Fibroblast of skin of right biceps (primary cell): ENCODE results near the gene EFNB2.

Experiments used
- DNase-seq: peaks from one replicate; pipeline ENCODE4 v3.0.0-alpha.2; 2013

The EFNB2 gene

DNA sequence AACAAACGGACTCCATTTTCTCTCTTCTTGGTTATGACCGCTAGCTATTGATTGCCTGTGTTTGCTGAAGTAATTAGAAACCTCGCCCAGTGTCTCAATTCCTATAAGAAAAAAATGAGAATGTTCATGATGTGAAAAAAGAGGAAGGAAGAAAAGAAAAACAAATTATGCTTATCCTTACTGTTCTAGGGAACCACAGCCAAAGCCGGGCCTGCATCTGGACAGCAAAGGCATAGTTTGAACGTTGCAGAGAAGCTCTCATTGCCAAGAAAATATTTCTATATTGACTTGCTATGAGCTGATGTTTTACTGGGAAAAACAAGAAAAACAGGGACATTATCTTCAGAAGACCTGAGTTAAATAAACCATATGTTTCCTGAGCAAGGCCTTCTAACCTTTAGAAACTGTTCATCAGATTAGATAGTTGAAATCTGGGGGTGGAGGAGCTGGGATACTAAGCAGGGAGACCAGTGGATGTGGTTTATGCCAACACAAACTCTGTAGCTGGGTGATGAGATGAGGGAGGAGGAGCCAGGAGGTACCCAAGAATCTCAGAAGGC, 55.0 kb downstream of the EFNB2 start:
- DNase-seq, result no peak

DNA sequence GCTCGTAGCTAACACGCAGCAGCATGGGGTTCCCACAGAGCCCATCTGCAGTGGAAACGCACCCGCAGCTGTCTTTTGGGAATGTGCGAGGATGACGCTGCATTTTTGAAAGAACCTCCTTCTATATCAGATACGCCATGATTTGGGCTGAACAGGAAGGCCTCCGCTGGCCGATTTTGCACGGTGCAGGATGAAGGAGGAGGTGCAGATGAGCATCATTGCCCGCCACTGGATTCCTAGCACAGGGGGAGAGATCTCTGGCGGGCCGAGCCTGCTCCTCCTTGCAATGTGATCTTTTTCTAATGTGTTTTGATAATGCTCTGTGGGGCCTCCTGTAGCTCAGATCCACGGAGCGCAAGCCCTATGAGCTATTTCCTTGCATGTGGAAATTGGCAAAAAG, 55.5 kb downstream of the EFNB2 start:
- DNase-seq, result no peak

DNA sequence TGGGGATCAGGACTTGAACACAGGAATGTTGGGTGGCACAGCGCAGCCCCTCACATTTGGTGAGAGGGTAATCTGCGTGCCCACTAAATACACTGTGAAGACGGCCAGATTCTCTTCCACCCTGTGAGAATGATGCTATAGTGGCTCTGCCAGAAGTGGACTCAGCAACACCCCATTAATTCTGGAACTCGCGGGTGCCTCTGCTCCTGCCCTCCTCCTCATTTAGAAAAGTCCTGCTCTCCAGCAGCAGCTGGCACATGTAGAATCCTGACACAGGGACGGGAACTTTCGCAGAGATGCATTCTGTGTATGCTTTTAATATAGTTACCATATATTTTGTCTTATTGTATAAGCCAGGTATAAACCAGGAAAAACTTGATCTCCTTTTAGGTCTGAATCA, 57.3 kb downstream of the EFNB2 start:
- DNase-seq, result no peak

DNA sequence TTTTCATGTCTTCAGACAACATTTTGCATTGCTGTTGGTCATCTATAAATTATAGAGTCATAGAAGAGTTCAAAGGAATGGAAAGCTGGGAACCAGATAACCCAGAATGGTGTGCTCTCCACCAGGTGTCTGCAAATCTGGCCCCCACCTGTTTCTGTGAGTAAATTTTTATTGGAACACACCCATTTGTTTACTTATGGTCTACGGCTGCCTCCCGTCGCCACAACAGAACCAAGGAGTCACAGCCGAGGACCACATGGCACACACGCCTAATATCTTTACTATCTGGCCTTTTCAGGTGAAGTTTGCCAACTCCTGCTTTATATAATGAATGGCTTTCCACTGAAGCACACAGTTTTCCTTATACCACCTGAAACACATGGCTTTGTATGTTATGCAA, 58.2 kb downstream of the EFNB2 start:
- no peak for DNase-seq

DNA sequence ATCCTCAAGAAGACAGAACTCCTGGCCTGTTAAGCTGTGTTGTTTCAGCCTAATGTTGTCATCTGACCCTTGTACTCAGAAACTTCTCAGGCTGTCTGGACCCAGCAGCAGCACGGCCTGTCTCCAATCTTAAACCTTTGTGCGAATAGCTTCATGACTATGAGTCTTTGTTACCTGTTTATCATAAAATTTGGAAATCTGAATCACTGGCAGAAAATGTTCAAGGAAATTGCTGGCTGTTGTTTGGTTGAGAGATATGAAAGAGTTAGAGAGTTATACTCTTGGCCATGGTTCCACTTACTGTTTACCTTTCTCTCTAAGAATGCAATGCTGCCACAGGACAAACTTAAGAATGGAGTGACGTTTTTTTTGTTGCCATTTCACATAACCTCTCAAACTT, 59.6 kb downstream of the EFNB2 start:
- no peak for DNase-seq

DNA sequence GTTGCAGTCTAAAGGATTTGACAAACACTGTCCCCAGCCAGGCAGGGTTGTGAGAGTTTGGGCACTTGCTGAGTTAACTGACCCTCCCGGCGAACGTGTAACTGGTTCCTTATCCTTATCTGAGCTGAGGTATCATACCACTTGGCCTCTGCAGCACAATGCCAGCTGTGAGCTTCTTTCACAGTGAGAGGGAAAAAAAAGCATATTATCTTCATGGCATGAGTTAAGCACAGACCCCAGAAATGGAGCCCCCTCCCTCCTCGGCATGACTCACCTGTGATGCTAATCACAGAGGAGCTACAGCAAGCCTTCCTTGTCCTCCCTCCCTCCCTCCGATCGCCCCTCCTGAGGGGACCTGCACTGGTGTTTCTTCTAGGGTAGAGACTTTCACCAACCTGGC, 60.5 kb downstream of the EFNB2 start:
- DNase-seq, result no peak

DNA sequence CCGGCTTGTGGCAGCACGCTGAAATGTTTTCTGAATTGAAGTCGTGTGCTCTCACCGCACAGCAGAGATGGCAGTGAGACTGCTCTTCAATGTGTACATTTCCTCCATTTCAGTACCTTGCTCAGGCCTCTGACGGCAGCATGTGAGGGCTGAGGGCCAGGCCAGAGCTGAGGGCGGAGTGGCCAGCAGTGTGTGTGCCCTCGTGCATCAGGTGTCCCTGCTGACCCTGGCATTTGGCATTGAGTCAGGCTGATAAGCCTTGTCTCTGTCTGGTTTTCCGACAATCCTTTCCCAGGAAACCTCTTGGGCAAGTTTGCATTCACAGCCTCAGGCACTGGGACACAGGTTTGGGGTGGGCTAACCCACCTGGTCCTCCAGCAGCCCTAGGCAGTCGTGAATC, 62.3 kb downstream of the EFNB2 start:
- no peak for DNase-seq

DNA sequence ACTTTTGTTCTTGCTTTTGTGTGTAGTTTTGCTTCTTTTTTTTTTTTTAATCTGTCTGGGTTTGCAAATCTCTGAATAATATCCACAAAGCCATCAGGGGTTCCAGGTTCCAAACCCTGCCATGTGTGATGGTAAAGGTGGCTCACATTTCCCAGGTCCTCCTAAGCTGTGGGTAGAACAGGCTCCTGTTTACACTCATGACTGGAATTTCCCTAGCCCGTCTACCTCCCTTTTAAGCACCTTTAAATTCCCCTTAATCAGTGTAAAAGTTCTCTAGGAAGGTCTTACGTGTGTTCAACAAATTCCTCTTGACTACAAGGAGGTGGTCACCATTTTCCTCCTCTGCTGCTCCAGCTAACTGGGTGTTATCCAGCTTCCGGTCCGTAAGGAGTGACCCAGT, 62.8 kb downstream of the EFNB2 start:
- no peak for DNase-seq

DNA sequence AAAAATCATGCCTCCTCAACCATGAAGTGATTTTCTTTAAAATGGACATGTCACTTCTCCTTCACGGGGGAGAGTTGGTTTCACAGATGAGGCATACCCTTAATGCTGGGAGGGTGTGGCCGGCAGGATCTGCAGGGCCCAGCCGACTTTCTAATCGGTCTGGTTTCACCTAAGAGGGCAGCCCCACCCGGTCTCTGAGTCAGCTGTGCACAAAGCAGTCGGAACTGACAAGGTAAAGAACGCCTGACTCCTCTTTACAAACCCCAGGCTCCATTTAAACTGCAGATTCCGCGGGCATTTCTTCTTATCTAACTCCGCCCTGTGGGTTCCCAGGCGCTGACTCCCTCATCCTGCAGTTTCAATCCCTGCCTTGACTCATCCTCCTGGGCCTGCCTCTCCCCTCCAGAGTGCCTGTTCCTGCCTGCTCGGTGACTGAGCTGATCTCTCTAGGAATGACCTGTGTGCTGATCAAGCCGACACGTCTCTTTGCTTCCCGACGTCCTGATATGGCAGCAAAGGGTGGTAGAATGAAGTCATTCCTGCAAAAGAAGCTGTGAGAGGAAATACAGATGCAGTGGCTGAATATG, 63.4 kb downstream of the EFNB2 start:
- peak; percentile 93 for DNase-seq

DNA sequence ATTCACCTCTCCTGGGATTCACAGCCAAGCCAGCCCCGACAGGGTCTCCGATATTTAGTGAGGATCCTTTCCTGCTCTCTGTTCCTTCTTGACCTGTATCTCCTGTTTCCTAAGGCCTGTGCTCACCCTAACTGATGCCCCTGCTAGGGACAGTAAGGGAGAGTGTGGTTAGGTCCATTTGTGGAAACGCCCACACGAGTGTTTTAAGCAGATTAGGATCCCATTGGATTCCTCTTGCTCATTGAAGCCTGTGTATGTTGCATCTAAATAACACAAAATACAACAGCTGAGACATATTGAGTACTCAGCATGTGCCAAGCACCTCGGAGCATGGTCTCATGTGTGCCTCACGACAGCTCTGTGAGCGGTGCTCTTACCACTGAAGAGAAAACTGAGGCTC, 64.9 kb downstream of the EFNB2 start:
- DNase-seq, result no peak

DNA sequence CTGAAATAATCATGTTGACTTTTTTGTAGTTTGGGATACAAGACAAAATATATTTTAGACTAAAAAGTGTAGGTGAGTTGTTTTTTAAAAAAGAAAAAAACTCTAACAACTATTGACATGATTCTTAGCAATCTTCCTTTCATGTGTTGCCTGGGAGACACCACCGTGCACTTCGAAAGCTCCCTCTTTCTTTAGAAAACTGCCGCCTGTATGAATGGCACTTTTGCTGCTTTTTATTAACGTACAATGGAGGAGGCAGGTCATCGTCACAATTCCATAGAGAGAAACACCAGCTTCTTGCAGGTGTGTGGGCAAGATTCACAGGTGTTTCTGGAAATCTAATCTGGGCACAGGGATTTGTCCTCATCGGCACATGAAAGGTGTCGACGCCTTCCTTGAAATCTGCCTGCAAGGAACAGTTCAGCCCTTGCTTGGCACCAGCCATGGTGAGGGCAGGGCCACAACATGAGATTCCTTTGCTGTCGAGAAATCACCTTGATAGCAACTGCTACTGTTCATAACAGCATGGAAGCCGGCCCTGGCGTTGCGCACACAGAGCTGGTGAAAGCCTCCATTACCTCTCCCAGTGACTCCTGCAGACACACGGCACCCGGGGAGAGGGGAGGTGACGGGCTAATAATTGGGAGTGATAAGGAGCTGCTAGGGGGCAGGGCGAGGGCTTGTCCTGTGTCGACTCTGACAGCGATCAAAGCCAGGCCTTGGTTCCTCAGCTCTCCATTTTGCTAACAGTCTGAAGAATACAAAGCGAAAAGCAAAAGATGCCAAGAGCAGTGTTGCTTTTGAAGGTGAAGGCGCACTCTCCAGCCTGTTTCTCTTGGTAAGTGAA, 66.5 kb downstream of the EFNB2 start:
- no peak for DNase-seq

DNA sequence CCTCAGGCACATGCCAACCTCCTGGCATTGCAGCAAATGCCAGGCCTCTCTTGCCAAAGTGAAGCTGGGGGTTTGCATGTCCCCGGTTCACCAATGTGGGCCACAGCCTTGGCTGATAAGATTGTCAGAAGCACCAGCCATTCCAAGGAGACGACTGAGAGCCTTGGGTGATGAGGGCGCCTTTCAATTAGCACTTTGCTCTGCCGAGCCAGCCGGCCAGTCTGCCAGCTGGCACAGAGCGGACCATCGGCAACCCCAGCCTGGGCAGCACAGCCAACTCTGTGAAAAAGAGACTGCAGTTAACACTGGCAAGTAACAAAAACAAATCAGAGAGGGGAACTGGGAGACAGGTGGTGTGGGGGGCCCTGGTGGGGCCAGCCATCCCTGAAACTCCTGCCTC, 67.3 kb downstream of the EFNB2 start:
- no peak for DNase-seq

DNA sequence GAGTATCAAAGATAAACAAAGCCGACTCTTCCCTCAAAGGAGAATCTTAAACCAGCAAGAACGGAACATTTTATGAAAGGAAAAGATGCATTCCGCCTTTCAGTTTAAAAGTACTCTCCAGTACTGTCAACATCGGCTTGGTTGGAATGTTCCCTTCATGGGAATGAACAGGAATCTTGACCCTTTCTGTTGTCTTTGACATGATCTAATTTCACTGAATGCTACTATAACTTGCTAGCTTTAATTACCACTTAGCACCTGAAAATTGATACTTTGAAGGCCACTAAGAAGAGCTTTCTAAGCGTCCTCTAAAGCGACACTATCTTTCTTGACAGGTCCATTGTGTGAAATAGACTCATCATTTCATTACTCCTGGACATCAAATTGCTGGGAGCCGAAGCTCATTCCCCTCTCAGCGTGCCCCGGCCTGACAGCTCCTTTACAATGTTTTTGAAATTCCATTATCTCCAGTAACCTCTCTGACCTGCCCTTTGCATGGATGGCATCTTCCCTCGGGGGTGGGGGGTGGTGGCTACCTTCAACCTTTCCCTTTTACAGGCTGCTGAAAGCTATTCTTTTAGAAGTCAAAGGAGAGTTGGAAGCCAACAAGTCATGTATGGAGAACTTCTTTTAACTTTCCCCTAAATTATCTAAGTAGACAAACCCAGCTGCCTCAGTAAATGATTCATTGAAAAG, 67.9 kb downstream of the EFNB2 start:
- no peak for DNase-seq

DNA sequence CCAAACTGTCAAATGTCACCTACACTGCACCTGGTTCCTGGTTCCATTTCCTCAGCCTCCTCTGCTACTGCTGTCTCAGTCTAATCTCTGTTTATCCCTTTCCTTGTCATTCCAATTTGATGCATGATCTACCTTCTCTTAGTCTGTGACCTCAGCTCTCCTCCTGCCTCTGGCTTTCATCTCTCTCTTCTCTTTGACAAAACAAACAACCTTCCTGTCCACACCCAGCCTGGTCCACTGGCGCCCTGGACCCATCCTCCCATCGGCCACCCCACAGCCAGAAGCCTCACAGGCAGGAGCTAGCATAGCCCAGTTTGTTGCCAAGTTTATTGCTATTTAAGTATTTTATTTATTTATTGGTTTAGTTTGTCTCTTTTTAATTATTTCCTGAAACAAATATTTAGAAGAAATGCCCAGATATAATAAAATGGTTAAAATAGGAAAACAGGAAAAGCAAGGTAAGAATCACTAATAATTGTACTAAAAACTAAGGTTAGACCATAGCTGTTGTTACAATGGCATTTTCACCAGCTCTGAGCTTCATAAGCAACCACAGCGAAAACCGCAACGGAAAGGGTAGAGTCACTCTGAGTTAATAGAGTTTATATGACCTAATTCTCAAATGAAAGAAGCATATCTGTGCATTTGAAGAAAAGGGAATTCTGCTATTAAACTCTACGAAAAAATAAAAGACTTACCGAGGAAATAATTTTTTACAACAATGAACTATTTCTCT, 68.6 kb downstream of the EFNB2 start:
- no peak for DNase-seq

DNA sequence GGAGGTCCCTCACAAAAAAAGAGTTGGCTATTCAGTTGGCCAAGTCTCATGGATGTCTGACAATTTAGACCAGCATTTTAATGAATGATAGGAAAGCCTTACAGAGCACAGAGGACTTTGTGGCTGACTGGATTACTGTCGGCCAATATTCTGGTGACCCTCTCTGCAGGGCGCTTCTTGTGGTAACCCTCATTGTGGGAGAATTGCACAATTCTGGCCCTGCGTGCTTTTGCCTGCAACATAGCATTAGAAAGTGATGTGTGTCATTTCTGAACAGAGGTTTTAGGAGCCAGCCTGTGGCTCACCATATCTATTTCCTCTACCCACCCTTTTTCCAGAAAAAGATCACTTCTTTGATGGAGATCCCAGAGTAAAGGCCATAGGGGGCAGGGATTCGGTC, 71.4 kb downstream of the EFNB2 start:
- no peak for DNase-seq

DNA sequence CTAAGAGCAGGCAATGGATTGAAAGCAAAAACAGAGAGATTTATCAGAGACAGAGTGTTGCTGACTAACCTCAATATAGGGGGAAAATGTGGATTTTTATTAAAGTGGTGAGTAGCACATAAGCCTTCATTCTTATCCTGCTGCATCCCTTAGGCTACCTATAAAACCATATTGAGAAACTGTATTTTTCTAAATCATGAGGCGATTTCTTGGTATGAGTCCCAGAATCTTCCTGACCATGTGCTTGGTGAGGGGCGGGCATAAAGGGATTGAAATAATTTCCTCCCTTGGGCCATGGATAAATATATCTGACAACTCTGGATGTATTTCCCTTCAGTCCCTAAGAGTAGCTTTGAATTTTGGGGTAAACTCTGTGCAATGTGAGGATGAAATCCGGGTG, 72.8 kb downstream of the EFNB2 start:
- no peak for DNase-seq

DNA sequence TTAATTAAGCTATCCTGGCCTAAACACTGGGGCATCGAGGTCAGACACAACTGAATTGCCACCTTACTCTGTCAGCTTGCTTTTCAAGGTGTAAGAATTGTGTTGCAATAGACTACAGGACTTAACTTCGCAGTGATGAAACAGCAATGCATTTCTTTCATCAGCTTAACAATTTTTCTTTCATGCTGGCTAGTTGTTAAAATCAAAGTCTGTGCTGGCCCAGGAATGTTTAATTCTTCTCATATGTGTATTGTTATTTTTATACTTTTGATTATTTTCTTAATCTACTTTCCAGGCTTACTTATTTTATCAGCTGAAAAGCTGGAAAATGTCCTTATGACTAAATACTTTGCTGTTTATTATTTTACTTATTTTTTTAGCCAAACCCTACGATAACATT, 79.7 kb downstream of the EFNB2 start:
- peak; percentile 14 for DNase-seq

DNA sequence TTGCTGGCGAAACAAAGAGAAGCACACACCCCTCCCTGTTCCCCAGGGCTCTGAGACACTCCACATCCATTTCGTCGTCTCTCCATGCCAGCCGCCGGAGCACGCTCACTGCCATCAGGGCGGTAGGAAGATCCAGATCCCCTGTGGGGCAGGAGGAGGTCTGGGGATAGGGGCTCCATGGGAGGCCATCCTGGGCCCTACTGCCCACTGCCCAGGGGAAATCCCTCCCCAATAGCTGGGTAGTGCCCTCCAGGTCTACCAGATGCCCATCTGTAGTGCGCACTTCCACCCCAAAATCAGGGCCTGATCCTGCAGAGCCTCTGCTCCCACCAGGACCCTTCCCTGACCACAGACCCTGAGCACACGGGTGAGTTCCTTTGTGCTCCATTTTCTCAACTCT, 80.3 kb downstream of the EFNB2 start:
- no peak for DNase-seq

DNA sequence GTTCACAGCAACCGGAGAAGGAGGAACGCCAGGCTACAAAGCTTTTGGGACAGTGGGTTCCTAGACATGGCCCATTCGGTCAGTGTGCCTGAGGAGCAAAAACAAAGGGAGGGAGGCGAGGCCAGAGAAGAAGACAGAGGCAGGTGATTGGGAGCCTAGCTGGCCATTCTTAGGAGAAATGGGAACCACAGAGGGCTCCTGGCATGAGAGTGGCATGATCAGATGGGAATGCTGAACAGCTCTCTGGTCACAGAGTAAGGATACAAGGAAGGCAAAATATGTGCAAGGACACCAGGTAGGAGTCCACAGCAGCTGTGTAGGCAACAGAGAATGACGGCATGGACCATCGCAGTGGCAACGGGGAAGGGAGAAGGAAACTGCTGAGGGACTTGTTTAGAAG, 82.4 kb downstream of the EFNB2 start:
- no peak for DNase-seq

DNA sequence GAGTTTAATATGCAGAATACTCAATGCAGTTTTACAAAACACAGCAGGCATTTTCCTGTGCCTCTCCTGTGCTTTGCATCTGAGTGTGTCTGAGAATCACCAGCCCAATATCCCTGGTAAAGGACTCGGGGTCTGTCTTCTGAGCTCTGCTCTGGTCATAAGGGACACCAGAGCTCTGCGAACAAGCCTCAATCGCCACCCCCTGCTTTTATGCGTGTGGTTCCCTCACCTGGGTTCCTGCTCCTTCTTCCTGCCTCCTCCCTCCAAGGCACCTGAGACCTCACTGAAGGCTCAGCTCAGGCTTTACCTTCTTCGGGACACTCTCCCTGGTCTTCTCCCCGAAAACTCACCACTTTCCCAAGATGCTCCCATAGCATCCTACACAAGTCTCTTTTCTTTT, 84.5 kb downstream of the EFNB2 start:
- no peak for DNase-seq

DNA sequence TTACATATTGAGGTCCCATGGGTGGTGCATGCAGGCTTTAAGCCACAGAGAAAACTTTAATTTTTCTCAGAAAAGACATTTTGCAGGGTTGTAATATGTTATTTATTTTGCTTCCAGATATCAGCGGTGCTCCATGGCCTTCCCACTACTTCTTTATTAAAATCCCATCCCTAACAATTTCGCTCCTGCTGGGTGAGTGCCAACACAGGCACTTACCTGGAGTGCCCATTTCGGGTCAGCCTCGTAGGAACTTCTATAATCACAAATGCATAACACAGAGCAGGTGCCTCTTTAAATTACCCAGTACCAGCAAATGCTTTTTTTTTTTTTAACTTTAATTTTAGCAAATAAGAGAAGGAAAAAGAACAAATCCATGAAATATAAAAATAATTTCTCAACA, 86.4 kb downstream of the EFNB2 start:
- no peak for DNase-seq

DNA sequence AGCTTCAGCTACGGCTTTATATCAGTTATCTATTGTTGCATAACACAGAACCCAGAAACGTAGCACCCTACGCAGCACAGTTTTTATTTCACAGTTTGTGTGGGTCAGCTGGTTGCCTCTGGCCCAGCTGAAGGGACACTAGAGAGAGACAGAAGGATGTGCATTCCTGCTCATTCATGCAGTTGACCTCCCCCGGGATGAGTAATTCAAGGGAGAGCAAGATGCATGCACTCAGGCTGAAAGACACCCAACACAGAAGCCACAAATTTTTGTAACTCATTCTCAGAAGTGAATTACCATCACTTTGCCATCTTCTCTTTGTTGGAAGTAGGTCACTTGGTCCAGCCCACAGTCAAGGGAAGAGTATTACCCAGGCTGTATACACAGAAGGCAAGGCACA, 89.5 kb downstream of the EFNB2 start:
- DNase-seq, result peak; percentile 74

DNA sequence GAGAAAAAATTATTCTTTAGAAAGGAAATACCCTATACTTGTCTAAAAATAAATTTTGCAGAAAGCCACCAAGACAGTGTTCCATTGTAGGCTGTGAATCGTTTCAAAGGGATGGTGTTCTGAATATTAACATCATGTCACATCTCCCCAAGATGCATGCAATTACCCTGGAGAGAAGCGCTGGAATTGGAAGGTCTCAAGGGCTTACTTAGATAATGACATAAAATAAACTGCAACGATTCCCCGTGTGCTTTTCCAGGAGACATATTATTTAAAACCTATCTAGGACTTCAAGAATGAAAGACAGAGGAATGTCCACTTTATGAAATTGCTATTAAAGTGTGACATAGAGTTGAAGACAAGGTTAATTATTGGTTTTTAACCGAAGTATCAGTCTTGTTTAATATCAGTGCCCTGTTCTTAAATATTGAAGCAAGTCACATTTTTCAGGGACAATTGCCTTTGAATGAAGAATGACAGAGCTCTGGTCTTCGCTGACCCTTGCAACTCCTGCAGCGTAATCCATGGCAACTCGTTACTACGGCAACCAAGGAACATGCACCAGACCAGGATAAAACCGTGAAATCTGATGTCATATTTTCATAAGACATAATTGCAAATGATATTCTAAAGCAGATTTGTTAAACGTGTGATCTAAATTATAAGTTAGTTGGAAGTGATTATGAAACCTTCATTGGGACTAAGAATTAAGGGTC, 91.7 kb downstream of the EFNB2 start:
- no peak for DNase-seq
